Prostate gland (tissue), 2 donors: ENCODE data around the gene DDI1. TPM values are rescaled to one million over a fixed set of nuclear protein-coding genes. Genes with fewer than 3 reads are reported as not detected.

Experiments used
- DNase-seq: peaks from one replicate; pipeline ENCODE4 v3.0.0-alpha.2; 2019; ENCODE audit warnings: low spot score
- H3K27ac ChIP-seq, 2 donors: fragments of 200-600 bp; sonication (generic); 2 replicates each; pipeline ENCODE4 v1.5.1; 2017 to 2019
- H3K27me3 ChIP-seq: fragments of 200-600 bp; sonication (generic); replicated peaks from 2 replicates; pipeline ENCODE4 v1.5.1; 2019; ENCODE audit not compliant: insufficient read depth
- H3K36me3 ChIP-seq, 2 donors: fragments of 200-600 bp; sonication (generic); 1 replicate in 1 of 2; 2 replicates in 1 of 2; pipeline versions ENCODE4 v1.5.1 to v1.8.1; 2017 to 2019
- H3K4me1 ChIP-seq: fragments of 200-600 bp; sonication (generic); replicated peaks from 2 replicates; pipeline ENCODE4 v1.5.1; 2019
- H3K4me3 ChIP-seq, 2 donors: fragments of 200-600 bp; sonication (generic); 2 replicates each; pipeline ENCODE4 v1.5.1; 2017 to 2019
- H3K9me3 ChIP-seq: fragments of 200-600 bp; sonication (generic); 2 replicates; pipeline ENCODE4 v1.5.1; 2017
- CTCF ChIP-seq, 4 experiments: fragments of 200-600 bp in 2 of 4; fragments of 450-650 bp in 2 of 4; sonication (generic) in 2 of 4; IDR thresholded peaks; 1 replicate in 3 of 4; 2 replicates in 1 of 4; pipeline ENCODE4 v1.5.1; 2016 to 2019; ENCODE audit warnings: antibody characterized with exemption in 4 of 4, mild to moderate bottlenecking in 2 of 4, moderate library complexity in 2 of 4
- POLR2A ChIP-seq: fragments of 450-650 bp; IDR thresholded peaks from one replicate; pipeline ENCODE4 v1.6.1; 2016; ENCODE audit warnings: antibody characterized with exemption, mild to moderate bottlenecking
- POLR2AphosphoS5 ChIP-seq: sonication (generic); formaldehyde crosslinking; IDR thresholded peaks from one replicate; pipeline ENCODE4 v1.6.1; 2017; ENCODE audit warnings: antibody characterized with exemption
- WGBS: methylation state at CpG from one replicate; pipeline ENCODE4 v1.1.5; 2018; 5-methylcytosine and 5-hydroxymethylcytosine counted together
- intact Hi-C: fragments of 100-400 bp; cut with DNase I; formaldehyde crosslinking; loops from one replicate; pipeline ENCODE4 v1.14.2; 2022
- total RNA-seq, 2 donors: library from RNA; depleted of rRNA; stranded (reverse); fragments of >200 nt; gene quantifications; one replicate each; pipeline ENCODE4 v1.1.0, GENCODE V29; 2016

The DDI1 gene
- total RNA-seq, 2 donors from 2014 or later: 2.8 TPM; not detected in 1

GRCh38 chr11:104064034-104064630 is 27.7 kb downstream of the DDI1 start:
- TF ChIP-seq POLR2AphosphoS5: no peak
- TF ChIP-seq CTCF (IDR thresholded peaks at IDR 0.05): no peak
- TF ChIP-seq POLR2A: no peak
- Histone ChIP-seq H3K4me3 (no peak overlapping the region), H3K9me3 (no peaks in the 10 kb centered on the region), H3K27me3 (no peaks in the 10 kb centered on the region), H3K4me1 (no peaks in the 10 kb centered on the region), H3K36me3 (no peaks in the 10 kb centered on the region), H3K27ac (no peak overlapping the region)
- 60% methylated on average over 5 of the region's 5 CpGs for WGBS
- intact Hi-C loops: no loop called here
- DNase-seq: no peak

DNA sequence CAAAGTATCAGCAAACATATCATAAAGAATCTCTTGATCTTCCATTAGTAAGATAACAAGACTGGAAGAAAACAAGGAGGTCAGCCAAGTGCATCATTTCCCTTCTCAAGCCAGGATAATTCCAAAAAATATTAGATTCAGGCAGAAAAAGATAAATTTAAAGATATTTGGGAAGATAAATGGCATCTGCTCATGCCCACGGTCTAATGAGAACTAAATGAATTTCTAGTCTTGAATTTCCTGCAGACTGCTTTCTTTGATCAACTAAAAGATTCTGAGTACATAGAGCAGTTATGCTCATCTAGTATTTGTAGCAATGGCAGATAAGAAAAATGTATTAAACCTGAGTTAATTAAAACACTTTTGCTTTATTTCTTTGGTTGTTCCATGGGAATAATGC is 31.1 kb downstream of the DDI1 start:
- TF ChIP-seq POLR2A: no peak
- no peak for TF ChIP-seq CTCF (IDR thresholded peaks at IDR 0.05)
- TF ChIP-seq POLR2AphosphoS5: no peak
- Histone ChIP-seq H3K36me3 (no peaks in the 10 kb centered on the region), H3K27ac (no peak overlapping the region), H3K4me1 (no peaks in the 10 kb centered on the region), H3K9me3 (no peaks in the 10 kb centered on the region), H3K4me3 (no peak overlapping the region), H3K27me3 (no peaks in the 10 kb centered on the region)
- intact Hi-C loops: no loop called here
- 49% methylated on average over 1 of the region's 1 CpG for WGBS
- no peak for DNase-seq

GRCh38 chr11:104073950-104074705 is 37.7 kb downstream of the DDI1 start:
- no peak for DNase-seq
- H3K36me3 ChIP-seq: no peaks in the 10 kb centered on the region
- no peak overlapping the region for H3K4me3 ChIP-seq
- TF ChIP-seq CTCF (IDR thresholded peaks at IDR 0.05) (no peak), POLR2AphosphoS5 (no peak), POLR2A (no peak)
- H3K27ac ChIP-seq: no peak overlapping the region
- H3K9me3 ChIP-seq: no peaks in the 10 kb centered on the region
- no peaks in the 10 kb centered on the region for H3K27me3 ChIP-seq
- 77% methylated on average over 3 of the region's 3 CpGs for WGBS
- intact Hi-C loops: no loop called here
- no peaks in the 10 kb centered on the region for H3K4me1 ChIP-seq

DNA sequence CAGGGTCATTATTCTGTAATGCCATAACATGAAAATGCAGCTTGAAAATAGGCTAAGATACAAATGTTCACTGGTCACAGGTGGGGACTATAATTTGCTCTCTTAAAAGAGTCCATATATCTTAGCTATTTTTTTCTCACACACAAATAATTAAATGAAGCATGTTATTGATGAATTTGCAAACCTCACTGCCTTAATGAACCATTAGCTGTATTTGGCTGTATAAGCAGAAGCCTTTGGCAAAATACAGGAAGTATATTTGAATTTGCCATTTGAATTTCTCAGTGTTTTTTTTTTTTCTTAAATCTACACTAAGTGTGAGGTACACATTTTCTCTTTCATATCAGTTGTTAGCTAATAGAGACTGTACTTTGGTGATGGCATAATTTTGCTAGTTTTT is 38.7 kb downstream of the DDI1 start:
- no peaks in the 10 kb centered on the region for H3K27me3 ChIP-seq
- no peak for TF ChIP-seq POLR2A
- TF ChIP-seq POLR2AphosphoS5: no peak
- TF ChIP-seq CTCF (IDR thresholded peaks at IDR 0.05): no peak
- no peaks in the 10 kb centered on the region for H3K36me3 ChIP-seq

DNA sequence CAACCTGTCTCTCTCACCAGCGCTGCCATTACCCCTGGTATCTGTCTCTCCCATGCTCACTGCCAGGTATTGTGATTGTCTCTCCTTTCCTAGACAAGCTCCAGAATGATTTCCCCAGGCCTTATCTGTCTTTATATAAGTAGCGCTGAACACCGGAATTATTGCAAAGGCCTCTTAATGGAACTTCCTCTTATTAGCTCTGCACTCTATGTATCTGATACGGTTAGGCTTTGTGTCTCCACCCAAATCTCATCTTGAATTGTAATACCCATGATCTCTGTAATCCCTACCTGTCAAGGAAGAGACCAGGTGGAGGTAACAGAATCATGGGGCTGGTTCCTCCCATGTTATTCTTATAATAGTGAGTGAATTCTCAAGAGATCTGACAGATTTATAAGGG is 39.3 kb downstream of the DDI1 start:
- no peaks in the 10 kb centered on the region for H3K4me1 ChIP-seq
- H3K27me3 ChIP-seq: no peaks in the 10 kb centered on the region
- 89% methylated on average over 4 of the region's 4 CpGs for WGBS
- no peak overlapping the region for H3K27ac ChIP-seq
- DNase-seq: no peak
- no peaks in the 10 kb centered on the region for H3K9me3 ChIP-seq
- TF ChIP-seq POLR2AphosphoS5: no peak
- no peak for TF ChIP-seq CTCF (IDR thresholded peaks at IDR 0.05)
- no peak for TF ChIP-seq POLR2A
- no peaks in the 10 kb centered on the region for H3K36me3 ChIP-seq
- H3K4me3 ChIP-seq: no peak overlapping the region
- intact Hi-C loops: no loop called here

More for the DNA sequence above, 38.7 kb downstream of the DDI1 start:
- intact Hi-C loops: no loop called here
- no peak for DNase-seq
- H3K27ac ChIP-seq: no peak overlapping the region
- H3K4me1 ChIP-seq: no peaks in the 10 kb centered on the region
- no peak overlapping the region for H3K4me3 ChIP-seq
- H3K9me3 ChIP-seq: no peaks in the 10 kb centered on the region
